ENCODE measurements around the gene HYDIN.
"Not testable (repeated sequence)": the region's sequence is repeated elsewhere in the genome, so short reads cannot be mapped to it uniquely, and the experiment has no call there.

The HYDIN gene

DNA sequence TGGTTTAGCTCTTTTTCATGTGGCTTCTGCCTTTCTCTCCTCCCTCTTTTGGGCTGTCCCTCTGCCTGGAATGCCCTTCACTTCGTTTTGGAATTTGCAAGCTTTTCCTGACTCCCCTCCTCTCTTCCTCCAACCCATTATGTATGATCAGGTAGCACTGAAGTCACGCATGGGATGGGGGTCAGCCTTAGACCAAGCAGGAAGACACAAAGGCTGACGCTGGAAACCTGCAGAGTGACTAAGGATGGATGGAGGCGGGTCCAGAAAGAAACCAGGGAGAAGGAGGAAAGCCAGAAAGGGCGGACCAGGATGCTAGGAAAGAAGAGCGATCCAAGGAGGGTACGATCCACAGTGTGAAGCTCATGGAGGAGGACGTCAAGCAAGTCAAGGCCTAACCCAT, 296.8 kb downstream of the HYDIN start:
- not testable (repeated sequence) for DNase-seq (ENCODE audit: low spot score in 2 of 2); H3K27ac Mint-ChIP-seq; ATAC-seq; H3K4me3 Mint-ChIP-seq; H3K4me1 Mint-ChIP-seq; H3K36me3 Mint-ChIP-seq; H3K9me3 Mint-ChIP-seq

DNA sequence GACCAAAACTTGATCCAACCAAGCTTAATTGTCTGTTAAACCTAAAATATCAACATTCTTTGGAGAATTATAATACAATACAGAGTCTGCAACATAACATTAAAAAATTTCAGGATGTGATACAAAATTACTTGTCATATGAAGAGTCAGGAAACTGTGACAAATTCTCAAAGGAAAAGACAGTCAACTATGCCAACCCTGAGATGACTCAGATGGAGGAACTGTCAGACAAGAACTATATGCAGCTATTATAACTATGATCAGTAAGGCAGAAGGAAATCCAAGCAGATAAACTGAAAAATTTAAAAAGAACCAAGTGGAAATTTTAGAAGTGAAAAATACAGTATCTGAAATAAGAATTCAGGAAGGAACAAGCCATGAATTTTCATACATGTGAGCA, 299.8 kb downstream of the HYDIN start:
- H3K4me3 Mint-ChIP-seq; H3K9me3 Mint-ChIP-seq; H3K27ac Mint-ChIP-seq; DNase-seq (ENCODE audit: low spot score in 2 of 2); H3K4me1 Mint-ChIP-seq; H3K36me3 Mint-ChIP-seq: not testable (repeated sequence)
- peak; percentile 70 for ATAC-seq

DNA sequence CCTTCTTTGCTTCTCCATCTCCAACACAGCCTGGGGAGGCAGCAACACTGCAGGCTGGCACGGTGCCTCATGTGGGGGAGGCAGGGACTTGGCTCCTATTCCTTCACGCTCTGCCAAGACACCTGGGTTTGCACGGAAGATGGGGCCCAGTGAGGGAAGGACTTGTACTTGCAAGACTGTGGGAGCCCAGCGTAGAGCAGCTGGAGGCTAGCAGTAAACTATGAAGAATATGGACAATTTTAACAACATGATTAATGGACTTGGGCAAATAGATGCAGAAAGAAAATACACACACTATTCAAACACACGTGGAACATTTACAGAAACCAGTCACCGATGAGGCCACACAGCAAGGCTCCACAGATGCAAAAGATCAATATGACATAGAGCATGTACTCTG, 308.4 kb downstream of the HYDIN start:
- not testable (repeated sequence) for DNase-seq (ENCODE audit: low spot score in 2 of 2); H3K9me3 Mint-ChIP-seq; H3K4me1 Mint-ChIP-seq

GRCh38 chr16:70920661-70921060, 309.9 kb downstream of the HYDIN start:
- H3K9me3 Mint-ChIP-seq; H3K4me1 Mint-ChIP-seq; ATAC-seq; H3K4me3 Mint-ChIP-seq; DNase-seq (ENCODE audit: low spot score in 2 of 2); H3K27ac Mint-ChIP-seq; H3K36me3 Mint-ChIP-seq: not testable (repeated sequence)

More for the DNA sequence above, 308.4 kb downstream of the HYDIN start:
- H3K36me3 Mint-ChIP-seq, H3K4me3 Mint-ChIP-seq, ATAC-seq, H3K27ac Mint-ChIP-seq: not testable (repeated sequence)

GRCh38 chr16:70888208-70888607, 342.3 kb downstream of the HYDIN start:
- not testable (repeated sequence) for DNase-seq (ENCODE audit: low spot score in 2 of 2); H3K27ac Mint-ChIP-seq; H3K4me3 Mint-ChIP-seq; H3K9me3 Mint-ChIP-seq; H3K36me3 Mint-ChIP-seq; H3K4me1 Mint-ChIP-seq; ATAC-seq

GRCh38 chr16:70884652-70885051, 345.9 kb downstream of the HYDIN start:
- H3K27ac Mint-ChIP-seq; H3K4me3 Mint-ChIP-seq; H3K36me3 Mint-ChIP-seq; DNase-seq (ENCODE audit: low spot score in 2 of 2); ATAC-seq; H3K4me1 Mint-ChIP-seq; H3K9me3 Mint-ChIP-seq: not testable (repeated sequence)

- not testable (repeated sequence) for H3K4me3 Mint-ChIP-seq; H3K9me3 Mint-ChIP-seq; DNase-seq (ENCODE audit: low spot score in 2 of 2); ATAC-seq; H3K27ac Mint-ChIP-seq; H3K36me3 Mint-ChIP-seq; H3K4me1 Mint-ChIP-seq
Measured at GRCh38 chr16:70882311-70882710, 348.2 kb downstream of the HYDIN start.

DNA sequence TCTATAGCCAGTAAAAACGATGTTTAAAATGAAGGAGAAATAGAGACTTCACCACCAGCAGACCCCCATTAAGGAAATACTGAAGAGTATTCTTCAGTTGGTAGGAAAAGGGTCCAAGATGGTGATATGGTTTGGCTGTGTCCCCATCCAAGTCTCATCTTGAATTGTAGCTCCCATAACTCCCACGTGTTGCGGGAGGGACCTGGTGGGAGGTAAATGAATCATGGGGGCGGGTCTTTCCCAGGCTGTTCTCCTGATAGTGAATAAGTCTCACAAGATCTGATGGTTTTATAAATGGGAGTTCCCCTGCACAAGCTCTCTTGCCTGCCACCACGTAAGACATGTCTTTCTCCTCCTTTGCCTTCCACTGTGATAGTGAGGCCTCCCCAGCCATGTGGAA, 352.6 kb downstream of the HYDIN start:
- DNase-seq (ENCODE audit: low spot score in 2 of 2); H3K27ac Mint-ChIP-seq; ATAC-seq; H3K36me3 Mint-ChIP-seq; H3K4me3 Mint-ChIP-seq; H3K9me3 Mint-ChIP-seq; H3K4me1 Mint-ChIP-seq: not testable (repeated sequence)

GRCh38 chr16:70876442-70876841, 354.1 kb downstream of the HYDIN start:
- H3K4me3 Mint-ChIP-seq; ATAC-seq; H3K36me3 Mint-ChIP-seq; DNase-seq (ENCODE audit: low spot score in 2 of 2); H3K27ac Mint-ChIP-seq; H3K4me1 Mint-ChIP-seq; H3K9me3 Mint-ChIP-seq: not testable (repeated sequence)

DNA sequence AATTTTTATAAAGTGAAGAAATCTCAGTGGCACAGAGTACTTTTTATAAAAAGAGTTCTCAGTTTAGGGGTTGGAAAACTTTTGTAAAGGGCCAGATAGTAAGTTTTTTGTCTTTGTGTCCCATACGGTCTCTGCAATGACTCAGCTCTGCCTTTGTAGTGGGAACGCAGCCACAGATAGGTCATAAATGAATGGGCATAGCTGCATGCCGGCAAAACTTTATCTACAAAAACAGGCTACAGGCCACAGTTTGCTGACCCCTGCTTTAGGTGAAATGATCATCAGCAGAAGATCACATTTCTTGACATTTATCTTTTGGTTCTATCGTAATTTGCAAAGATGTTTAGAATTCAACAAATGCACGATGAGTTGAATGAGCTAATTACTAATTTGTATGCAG, 365.8 kb downstream of the HYDIN start:
- H3K4me3 Mint-ChIP-seq; H3K27ac Mint-ChIP-seq; H3K4me1 Mint-ChIP-seq; H3K36me3 Mint-ChIP-seq; H3K9me3 Mint-ChIP-seq; ATAC-seq; DNase-seq (ENCODE audit: low spot score in 2 of 2): not testable (repeated sequence)

- H3K27ac Mint-ChIP-seq; ATAC-seq; H3K9me3 Mint-ChIP-seq; H3K4me1 Mint-ChIP-seq; H3K36me3 Mint-ChIP-seq; H3K4me3 Mint-ChIP-seq; DNase-seq (ENCODE audit: low spot score in 2 of 2): not testable (repeated sequence)
Measured at GRCh38 chr16:70861996-70862395, 368.5 kb downstream of the HYDIN start.

- not testable (repeated sequence) for H3K36me3 Mint-ChIP-seq; H3K27ac Mint-ChIP-seq; H3K9me3 Mint-ChIP-seq; ATAC-seq; DNase-seq (ENCODE audit: low spot score in 2 of 2); H3K4me1 Mint-ChIP-seq; H3K4me3 Mint-ChIP-seq
Measured at GRCh38 chr16:70851299-70851698, 379.2 kb downstream of the HYDIN start.

- H3K36me3 Mint-ChIP-seq; DNase-seq (ENCODE audit: low spot score in 2 of 2); ATAC-seq: not testable (repeated sequence)
Measured at GRCh38 chr16:70823498-70824118, 406.9 kb downstream of the HYDIN start.

GRCh38 chr16:70822734-70823133, 407.8 kb downstream of the HYDIN start:
- not testable (repeated sequence) for H3K27ac Mint-ChIP-seq; H3K4me3 Mint-ChIP-seq; H3K9me3 Mint-ChIP-seq; H3K36me3 Mint-ChIP-seq; ATAC-seq; H3K4me1 Mint-ChIP-seq; DNase-seq (ENCODE audit: low spot score in 2 of 2)

More at GRCh38 chr16:70823498-70824118, 406.9 kb downstream of the HYDIN start:
- H3K9me3 Mint-ChIP-seq, H3K4me3 Mint-ChIP-seq, H3K27ac Mint-ChIP-seq, H3K4me1 Mint-ChIP-seq: not testable (repeated sequence)

DNA sequence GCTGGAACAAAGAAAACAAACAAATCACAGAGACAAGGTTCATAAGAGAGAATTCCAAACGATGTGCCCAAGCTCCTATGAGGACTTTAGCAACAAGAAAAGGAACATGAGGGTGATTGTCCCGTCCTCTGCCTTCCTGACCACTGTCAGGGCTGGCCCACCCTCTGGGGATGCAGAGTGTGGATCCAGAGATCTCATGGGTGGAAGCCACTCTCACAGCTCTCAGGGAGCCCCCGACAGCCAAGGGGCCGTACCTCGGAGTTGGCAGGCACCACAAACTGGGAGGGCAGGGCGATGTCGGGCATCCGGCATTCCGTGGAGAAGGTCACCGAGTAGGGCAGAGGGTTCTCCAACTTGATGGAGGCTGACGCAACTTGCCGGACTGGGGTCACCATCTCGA, 412.4 kb downstream of the HYDIN start:
- H3K27ac Mint-ChIP-seq; DNase-seq (ENCODE audit: low spot score in 2 of 2); ATAC-seq; H3K36me3 Mint-ChIP-seq; H3K9me3 Mint-ChIP-seq; H3K4me1 Mint-ChIP-seq; H3K4me3 Mint-ChIP-seq: not testable (repeated sequence)

DNA sequence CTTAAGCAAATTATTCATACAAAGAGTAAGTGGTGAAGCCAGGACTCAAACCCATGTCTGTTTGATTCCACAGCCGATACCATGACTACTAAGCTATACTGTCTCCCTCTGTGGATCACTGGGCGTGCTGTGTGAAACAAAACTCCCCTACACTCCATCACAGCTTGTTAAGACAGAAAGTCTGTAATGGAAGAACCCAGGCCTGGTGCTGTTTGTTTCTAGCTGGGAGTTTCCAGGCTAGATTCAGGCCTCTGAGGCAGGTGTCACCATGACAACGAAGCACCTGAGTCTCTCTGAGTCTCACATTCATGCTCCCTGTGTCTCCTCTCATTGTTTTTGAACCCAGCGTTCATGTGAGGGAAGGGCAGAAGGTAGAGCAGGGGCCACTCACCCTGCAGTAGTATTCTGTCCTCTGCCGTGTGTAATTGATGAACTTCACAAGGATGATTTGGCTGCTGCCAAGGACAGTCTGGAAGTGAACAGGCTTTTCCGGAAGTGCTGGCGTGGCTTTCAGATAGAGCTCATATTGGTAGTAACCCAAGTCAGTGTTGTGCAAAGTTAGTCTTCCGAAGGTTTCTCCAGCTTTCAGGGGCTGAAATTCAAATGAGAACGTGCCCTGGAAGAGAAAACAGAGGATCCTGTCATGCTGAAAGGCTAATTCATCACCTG, 421.0 kb downstream of the HYDIN start:
- peaks cover 10% of the 10 kb centered on the region for H3K4me1 Mint-ChIP-seq
- no peak overlapping the region for H3K27ac Mint-ChIP-seq
- no peak for ATAC-seq
- no peak for DNase-seq (ENCODE audit: low spot score in 2 of 2)
- no peaks in the 10 kb centered on the region for H3K36me3 Mint-ChIP-seq
- no peaks in the 10 kb centered on the region for H3K9me3 Mint-ChIP-seq
- H3K4me3 Mint-ChIP-seq: no peak overlapping the region
